Heart left ventricle (tissue), 13 donors: ENCODE data around the gene ETV6.

Experiments
- POLR2A ChIP-seq, 2 donors: fragments of 450-650 bp; IDR thresholded peaks; one replicate each; pipeline ENCODE4 v1.6.1; 2017; ENCODE audit warnings: antibody characterized with exemption in 2 of 2, mild to moderate bottlenecking in 2 of 2, moderate library complexity in 2 of 2
- TF ChIP-seq, protein P1 (sequence below), 12 donors: fragments of 200-600 bp; sonication (generic) in 4 of 12; IDR thresholded peaks; one replicate each; pipeline versions ENCODE4 v1.5.0 to v1.8.0; 2018 to 2022; ENCODE audit warnings: antibody characterized with exemption in 12 of 12, mild to moderate bottlenecking in 5 of 12
- donor health status: ischemic (EF 13 %, LVEDD 7.1; RV severe dilation, severe dysfunction).
- donor health status: DM: no; HTN: yes; CAD: no.
- donor health status: DM: no; HTN: no; CAD: no.
- donor health status: ischemic (EF 25% LVEDD 6.9; RV normal size, moderate dysfunction).
- donor health status: ischemic (EF 25% LVEDD 5.7; RV mildly dilated, moderate dysfunction).
- donor health status: ischemic (EF 35%, LVEDD 5.7; RV mildly dilated, moderate dysfunction).
- donor health status: nonischemic (EF 11% LVEDD 7.7; RV severe dilation, severe dysfunction).
- donor health status: DM: yes; HTN: yes; CAD: no.
- donor health status: PGD.
- donor health status: ischemic (EF 29% LVEDD 5.4; RV normal size, mild dysfunction).
- donor health status: nonischemic (EF 23%, LVEDD 6.1; RV moderate dilation, normal function).

- TF ChIP-seq, protein P1, sequence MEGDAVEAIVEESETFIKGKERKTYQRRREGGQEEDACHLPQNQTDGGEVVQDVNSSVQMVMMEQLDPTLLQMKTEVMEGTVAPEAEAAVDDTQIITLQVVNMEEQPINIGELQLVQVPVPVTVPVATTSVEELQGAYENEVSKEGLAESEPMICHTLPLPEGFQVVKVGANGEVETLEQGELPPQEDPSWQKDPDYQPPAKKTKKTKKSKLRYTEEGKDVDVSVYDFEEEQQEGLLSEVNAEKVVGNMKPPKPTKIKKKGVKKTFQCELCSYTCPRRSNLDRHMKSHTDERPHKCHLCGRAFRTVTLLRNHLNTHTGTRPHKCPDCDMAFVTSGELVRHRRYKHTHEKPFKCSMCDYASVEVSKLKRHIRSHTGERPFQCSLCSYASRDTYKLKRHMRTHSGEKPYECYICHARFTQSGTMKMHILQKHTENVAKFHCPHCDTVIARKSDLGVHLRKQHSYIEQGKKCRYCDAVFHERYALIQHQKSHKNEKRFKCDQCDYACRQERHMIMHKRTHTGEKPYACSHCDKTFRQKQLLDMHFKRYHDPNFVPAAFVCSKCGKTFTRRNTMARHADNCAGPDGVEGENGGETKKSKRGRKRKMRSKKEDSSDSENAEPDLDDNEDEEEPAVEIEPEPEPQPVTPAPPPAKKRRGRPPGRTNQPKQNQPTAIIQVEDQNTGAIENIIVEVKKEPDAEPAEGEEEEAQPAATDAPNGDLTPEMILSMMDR (IDR thresholded peaks at IDR 0.05), result no peak
- TF ChIP-seq POLR2A (IDR thresholded peaks at IDR 0.05), result no peak
Observed at GRCh38 chr12:11725686-11726085, 76.2 kb downstream of the ETV6 start.
